Measurements from ENCODE around the gene POLR3E. TPM values are rescaled to one million over a fixed set of nuclear protein-coding genes. Genes with fewer than 3 reads are reported as not detected.
A peak's percentile ranks its signal among the peaks of the same experiment; 100 is the strongest.
"Not testable (repeated sequence)": the region's sequence is repeated elsewhere in the genome, so short reads cannot be mapped to it uniquely, and the experiment has no call there.

POLR3E gene
- total RNA-seq, 1 donor: 61.7 TPM

DNA sequence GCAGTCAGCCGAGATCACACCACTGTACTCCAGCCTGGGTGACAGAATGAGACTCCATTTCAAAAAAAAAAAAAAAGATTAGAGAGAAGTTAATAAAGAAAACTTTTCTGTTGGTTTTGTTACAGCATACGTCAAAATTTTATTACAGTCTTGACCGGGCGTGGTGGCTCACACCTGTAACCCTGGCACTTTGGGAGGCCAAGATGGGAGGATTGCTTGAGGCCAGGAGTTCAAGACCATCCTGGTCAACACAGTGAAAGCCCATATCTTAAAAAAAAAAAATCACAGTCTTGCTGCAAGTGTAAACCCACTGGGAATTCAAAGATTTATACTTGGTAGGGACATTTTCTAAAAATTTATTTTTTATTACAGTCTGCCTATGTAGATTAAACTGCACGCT is 6.2 kb upstream of the POLR3E start:
- no peak for DNase-seq (ENCODE audit: low read depth in 2 of 3, low spot score in 2 of 3)

DNA sequence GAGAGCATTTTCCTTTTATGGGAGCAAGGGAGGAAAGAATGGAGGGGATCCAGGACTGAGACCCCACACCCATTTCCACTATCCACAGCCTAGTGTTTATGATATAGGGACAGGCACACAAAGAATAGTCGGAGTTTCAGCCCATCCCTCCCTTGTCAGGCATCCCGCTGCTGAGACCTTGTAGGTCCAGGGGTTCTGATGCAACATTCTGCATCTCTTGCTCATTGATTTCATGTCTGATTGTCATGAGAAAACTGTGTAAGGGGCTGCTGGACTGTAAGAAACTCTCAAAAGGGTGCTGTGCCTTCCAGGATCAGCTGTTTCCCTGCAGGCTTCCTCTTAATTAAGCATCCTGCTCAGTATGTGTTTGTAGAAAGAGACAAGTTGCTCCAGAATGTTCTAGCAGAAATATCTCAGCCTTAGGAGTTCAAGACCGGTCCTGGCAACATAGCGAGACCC is 5.3 kb upstream of the POLR3E start:
- no peak for DNase-seq (ENCODE audit: low read depth in 2 of 3, low spot score in 2 of 3)

DNA sequence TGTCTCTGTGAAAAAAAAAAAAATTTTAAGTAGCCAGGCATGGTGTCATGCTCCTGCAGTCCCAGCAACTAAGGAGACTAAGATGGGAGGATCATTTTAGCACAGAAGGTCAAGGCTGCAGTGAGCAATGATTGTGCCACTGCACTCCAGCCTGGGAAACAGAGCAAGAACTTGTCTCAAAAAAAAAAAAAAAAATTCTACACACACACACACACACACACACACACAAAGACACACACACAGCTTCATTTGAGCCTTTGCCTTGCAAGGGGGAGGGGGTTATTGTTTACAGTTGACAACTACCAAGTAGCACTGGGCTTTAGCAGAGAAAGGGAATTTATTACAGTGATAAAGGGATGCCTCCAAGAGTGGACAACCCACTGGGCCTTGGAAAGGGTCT is 4.9 kb upstream of the POLR3E start:
- DNase-seq (ENCODE audit: low read depth in 2 of 3, low spot score in 2 of 3): no peak

DNA sequence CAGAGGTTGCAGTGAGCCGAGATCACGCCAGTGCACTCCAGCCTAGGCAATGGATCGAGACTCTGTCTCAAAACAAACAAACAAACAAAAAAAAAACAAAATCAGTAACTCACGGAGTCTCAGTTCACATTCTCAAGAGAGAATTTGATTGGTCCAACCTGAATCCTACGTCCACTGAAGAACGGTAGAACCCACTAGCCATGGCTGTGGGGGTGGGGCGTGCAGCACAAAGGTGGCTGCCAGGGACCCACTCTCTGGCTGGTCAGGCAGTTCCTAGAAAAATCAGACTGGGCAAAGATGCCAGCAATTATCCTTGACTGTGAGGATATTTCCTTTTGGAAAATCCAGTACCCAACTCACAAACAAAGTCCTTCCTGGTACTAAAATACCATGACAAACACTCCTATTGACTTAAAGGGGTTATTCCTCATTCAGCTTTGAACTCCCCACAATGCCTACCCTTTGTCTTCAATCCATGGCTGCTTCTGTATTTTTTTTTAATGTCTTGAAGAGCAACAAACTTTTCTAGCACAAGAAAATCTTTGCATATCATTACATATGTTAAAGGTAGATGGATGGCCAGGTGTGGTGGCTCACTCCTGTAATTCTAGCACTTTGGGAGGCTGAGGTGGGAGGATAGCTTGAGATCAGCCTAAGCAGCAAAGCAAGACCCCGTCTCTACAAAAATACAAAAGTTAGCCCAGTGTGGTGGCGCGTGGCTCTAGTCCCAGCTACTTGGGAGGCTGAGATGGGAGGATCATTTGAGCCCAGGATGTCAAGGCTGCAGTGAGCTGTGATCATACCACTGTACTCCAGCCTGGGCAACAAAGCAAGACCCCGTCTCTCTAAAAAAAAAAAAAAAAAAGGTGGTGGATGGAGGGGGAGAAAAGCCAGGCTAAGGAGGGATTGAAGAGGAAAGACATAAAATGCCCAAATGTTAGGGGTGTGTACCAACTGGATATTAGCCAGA is 3.8 kb upstream of the POLR3E start:
- no peak for DNase-seq (ENCODE audit: low read depth in 2 of 3, low spot score in 2 of 3)

DNA sequence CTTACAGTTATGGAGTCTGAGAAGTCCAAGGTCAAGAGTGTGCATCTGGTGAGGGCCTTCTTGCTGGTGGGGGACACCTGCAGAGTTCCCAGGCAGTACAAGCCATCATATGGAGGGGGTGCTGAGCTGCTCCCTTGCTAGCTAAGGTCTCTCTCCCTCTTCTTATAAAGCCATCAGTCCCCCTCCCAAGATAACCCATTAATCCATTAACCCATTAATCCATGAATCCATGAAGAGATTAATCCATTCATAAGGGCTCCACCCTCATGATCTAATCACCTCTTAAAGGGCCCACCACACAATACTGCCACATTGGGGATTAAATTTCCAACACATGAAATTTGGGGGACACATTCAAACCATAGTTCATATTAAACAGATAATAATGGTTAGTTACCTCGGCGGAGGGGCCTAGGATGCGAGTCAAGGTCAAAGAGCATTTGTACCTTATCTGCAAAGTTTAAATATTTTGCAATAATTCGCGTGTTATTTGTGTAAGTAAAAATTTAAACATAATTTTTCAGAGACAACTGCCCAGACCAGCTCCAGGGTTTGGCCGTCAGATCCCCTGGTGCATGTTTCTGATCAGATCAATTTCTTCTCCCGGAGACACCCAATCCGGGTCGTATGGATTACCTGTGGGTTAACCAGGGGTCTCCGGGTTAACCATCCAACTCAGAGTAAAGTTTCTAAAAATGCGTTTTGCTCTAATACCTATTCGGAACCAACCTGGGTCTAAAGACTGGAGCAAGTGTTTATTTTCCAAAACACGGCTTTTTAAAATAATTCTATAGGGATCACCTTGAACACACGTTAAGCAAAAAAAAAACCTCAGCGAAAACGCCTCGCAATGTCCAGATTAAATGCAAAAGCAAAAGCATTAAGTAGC is 740 bp upstream of the POLR3E start:
- peak in 1 of 3 donors; percentile 18 for DNase-seq (ENCODE audit: low read depth in 2 of 3, low spot score in 2 of 3)

DNA sequence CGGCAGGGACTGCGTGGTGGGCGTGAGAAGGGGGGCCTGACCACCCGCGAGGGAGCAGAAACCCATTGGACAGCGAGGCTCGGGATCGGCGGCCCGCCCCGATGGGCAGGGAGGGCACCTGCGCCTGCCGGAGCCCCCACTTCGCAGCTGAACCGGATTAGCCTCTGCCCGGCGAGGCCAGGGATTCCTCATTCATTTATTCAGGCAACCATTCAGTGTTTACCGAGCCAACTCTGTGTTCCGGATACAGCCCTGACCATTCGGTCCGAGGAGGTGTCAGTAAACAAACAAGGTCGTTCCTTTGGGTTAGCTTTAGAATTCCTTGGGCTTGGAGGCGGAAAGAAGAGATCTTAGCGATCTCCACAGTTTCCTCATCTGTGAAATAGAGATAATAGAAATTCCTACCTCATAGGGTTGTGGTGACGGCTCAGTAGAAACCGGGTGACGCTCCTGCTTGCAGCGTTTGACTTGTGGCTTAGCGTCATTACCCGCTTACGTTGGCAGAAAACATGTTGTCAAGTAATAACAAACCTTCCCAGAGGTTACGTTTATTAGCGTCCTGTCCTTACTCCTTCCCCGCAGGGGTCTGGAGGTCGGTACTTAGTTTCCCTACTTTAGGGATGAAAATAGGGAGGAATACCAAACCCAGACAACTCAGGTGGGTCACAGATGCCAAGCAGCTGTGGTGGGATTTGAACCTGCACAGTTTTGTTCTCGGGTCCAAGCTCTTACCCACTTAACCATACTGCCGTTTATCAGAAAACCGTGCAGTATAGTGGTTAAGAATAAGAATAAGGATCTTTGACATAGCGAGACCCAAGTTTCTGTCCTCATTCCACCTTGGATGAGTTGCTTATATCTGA is 893 bp downstream of the POLR3E start:
- DNase-seq (ENCODE audit: low read depth in 2 of 3, low spot score in 2 of 3): peak; percentile 59 to 96 (median 84)

DNA sequence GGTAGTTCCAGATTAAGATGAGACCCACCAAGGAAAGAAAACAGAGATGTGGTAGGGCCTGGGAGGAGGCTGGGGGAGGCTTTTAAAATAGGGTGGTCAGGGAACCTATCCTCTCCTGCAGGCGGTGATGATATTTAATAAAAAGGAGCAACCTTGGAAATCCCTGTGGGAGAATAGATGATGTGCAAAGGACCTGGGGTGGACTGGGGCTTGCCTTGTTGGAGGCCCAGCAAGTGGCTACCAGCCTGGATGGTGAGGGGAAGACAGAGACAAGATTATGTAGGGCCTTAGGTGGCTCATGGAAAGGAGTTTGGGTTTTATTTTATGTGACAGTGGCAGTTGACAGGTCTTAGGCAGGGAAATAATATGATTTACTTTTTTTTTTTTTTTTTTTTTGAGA is 1.8 kb downstream of the POLR3E start:
- no peak for DNase-seq (ENCODE audit: low read depth in 2 of 3, low spot score in 2 of 3)

DNA sequence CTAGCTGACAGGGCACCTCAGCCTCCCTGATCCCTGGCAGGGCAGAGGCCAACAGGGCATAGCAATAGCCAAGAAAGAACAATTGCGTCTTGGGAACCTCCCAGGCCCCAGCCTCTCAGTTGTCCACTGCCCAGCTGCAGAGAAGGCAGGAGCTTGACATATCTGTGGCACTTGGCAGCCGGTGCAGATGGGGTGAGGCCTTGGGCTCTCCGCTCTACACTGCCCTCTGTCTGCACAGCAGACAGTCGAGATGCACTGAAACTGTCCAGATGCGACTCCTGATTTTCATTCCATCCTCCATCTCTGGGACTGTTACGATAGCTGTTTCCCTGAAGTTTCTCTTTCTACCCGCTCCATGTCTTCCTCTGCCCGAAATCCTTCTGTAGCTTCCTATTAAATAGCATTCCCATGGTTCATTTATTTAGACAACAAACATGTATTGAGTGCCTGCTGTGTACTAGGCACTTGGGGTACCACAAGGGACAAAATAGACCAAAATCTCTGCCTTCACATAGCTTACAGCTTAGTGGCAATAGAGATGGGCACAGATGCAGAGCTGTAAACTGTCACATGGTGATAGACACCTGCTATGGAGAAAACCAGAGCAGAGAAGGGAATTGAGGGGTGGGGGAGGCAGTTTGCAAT is 3.3 kb downstream of the POLR3E start:
- peak in 2 of 3 donors; percentile 30 to 57 for DNase-seq (ENCODE audit: low read depth in 2 of 3, low spot score in 2 of 3)

DNA sequence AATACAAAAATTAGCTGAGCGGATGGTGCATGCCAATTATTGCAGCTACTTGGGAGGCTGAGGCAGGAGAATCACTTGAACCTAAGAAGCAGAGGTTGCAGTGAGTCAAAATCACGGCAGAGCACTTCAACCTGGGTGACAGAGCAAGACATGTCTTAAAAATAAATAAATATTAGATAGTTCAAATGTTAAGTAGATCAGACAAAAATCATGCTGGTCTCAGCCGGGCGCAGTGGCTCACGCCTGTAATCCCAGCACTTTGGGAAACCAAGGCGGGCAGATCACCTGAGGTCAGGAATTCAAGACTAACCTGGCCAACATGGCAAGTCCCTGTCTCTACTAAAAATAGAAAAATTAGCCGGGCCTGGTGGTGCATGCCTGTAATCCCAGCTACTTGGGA is 4.2 kb downstream of the POLR3E start:
- not testable (repeated sequence) for DNase-seq (ENCODE audit: low read depth in 2 of 3, low spot score in 2 of 3)

DNA sequence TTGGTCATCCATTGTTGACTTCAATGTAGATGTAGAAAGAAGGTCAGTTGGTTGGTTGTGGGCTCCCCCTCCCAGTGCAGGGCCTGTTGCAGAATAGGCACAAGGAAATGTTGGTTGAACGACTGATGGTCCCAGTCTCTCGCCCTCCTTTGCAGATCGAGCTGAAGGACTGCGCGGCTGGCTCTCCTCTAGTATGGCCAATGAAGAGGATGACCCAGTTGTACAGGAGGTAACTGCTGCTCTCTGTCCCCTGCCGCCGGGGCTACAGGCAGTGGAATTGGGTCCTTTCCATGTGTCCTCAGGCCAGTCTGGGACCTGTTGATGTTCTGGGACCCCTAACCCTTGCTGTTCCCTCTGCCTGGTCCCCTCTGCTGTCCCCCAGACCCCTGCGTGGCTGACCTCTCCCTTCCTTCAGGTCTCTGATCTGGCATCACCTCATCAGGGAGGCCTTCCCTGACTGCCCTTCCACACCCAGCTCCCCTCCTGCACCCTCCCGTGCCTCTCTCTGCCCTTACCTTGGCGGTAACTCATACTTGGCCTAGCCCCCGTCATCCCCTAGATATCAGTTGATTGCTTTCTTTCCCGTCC is 5.7 kb downstream of the POLR3E start:
- no peak for DNase-seq (ENCODE audit: low read depth in 2 of 3, low spot score in 2 of 3)

DNA sequence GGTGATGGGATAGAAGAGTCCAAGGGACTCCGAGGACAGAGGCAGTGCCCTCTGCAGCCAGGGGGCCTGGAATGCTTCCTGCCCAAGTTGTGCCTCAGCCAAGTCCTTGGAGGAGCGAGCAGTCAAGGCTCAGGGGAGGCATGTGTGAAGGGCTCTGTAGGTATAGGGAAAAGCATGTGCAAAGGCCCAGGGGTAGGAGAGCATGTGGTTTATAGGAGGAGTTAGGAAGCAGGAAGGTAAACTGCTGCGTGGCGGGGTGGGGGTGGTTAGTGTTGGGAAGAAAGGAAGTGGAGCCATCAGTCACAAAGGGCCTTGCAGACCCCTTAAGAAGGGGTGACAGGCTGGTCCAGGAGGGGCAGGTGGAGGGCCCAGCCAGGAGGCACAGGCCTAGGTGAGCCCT is 7.2 kb downstream of the POLR3E start:
- no peak for DNase-seq (ENCODE audit: low read depth in 2 of 3, low spot score in 2 of 3)

DNA sequence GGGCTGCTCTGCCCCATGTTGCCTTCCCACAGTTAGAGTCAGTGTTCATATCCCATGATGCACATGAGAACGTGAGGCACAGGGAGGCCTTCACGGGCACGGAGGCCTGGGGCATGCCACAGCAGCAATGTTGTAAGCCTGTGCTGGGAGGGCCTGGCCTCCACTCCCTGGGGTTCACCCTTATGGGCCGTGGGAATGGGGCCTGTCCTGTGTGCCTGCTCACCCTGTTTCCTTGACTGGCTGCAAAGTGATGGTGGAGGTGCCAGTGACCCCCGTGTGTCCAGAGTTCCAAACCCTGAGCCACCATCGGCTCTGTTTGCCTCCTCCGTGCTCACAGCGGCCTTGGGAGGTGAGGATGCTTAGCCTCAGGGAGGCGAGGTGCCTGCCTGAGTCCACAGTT is 9.6 kb downstream of the POLR3E start:
- no peak for DNase-seq (ENCODE audit: low read depth in 2 of 3, low spot score in 2 of 3)

DNA sequence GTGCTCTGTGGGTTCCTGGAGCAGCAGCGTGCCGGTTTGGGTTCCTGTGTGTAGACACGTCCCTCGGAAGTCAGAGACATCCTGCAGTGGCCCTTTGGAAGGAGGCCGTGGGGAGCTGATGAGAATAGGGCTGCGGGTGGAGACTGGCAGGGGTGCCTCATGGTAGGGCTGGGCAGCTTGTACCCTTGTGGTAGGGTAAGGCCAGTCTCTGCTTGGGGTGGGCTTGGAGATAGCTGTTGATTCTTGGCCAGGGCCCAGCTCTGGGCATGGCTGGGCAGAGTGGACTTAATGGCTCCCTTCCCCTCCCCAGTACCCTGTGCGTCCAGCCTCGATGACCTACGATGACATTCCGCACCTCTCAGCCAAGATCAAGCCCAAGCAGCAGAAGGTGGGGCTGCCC is 10.6 kb downstream of the POLR3E start:
- DNase-seq (ENCODE audit: low read depth in 2 of 3, low spot score in 2 of 3): no peak

DNA sequence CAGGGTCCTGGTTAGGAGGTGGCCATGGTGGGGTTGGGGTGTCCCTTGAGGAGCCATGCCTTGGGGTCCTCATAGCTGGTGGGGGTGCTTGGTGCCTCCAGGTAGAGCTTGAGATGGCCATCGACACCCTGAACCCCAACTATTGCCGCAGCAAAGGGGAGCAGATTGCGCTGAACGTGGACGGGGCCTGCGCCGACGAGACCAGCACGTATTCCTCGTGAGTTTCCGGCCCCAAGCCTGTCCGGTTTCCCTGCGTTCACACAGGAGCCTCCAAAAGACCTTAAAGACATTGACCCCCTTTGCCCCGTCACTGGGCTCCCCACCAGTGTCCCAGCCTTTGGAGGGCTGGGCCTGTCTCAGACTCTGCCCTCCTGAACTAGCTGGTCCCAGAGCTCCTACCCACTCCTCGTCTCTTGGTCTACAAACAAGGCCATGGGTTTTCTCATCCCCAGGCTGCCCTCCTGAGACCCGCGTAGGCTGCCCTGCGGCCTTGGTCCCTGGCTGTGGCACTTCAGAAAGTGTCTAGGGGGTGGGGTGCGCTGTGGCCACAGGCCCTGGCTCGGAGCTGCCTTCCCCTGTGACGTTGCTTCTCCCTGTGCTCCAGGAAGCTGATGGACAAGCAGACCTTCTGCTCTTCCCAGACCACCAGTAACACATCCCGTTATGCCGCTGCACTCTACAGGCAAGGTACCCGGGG is 11.8 kb downstream of the POLR3E start:
- no peak for DNase-seq (ENCODE audit: low read depth in 2 of 3, low spot score in 2 of 3)

DNA sequence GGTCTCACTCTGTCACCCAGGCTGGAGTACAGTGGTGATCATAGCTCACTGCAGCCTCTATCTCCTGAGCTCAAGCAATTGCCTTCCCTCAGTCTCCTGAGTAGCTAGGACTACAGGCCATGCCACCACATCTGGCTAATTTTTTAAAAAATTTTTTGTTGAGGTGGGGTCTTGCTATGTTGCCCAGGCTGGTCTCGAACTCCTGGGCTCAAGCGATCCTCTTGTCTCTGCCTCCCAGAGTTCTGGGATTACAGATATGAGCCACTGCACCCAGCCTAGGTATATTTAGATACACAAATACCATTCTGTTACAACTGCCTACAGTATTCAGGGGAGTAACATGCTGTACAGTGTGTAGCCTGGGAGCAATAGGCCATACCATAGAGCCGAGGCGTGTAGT is 14.3 kb downstream of the POLR3E start:
- no peak for DNase-seq (ENCODE audit: low read depth in 2 of 3, low spot score in 2 of 3)

DNA sequence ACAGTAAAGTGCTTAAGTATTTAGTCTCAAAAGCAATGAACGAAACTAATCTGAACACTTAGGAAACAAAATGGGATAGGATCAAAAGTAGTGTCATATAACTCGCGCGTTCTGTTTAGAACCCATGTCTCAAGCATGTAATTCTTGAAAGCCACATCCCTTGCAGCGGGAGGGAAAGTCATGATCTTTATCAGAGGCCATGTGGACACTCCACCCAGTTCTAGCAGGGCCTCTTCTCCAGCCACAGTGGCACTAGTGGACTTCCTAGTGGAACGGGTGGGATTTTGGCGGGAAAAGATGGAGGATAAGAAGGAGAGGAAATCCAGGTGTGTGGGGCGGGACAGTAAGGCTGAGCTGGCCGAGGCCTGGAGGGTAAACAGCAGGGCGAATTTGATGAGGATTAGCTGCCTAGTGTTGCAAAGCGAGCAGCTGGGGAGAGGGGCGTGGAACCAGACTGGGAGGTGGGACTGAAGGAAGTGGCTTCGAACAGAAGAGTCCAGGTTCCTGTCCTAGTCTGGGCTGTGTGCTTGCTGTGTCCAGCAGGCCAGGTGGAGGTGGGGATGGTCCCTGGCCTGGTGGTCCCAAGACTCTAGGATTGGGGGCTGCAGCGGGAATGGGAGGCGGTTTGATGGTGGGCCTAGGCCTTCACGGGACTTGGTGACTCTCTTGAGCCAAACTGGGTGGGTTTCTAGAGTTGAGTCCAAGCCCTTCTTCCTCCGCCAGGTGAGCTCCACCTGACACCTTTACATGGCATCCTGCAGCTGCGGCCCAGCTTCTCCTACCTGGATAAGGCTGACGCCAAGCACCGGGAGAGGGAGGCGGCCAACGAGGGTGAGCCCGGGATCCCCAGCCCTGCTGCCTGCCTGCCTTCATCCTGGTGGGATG is 15.9 kb downstream of the POLR3E start:
- no peak for DNase-seq (ENCODE audit: low read depth in 2 of 3, low spot score in 2 of 3)

DNA sequence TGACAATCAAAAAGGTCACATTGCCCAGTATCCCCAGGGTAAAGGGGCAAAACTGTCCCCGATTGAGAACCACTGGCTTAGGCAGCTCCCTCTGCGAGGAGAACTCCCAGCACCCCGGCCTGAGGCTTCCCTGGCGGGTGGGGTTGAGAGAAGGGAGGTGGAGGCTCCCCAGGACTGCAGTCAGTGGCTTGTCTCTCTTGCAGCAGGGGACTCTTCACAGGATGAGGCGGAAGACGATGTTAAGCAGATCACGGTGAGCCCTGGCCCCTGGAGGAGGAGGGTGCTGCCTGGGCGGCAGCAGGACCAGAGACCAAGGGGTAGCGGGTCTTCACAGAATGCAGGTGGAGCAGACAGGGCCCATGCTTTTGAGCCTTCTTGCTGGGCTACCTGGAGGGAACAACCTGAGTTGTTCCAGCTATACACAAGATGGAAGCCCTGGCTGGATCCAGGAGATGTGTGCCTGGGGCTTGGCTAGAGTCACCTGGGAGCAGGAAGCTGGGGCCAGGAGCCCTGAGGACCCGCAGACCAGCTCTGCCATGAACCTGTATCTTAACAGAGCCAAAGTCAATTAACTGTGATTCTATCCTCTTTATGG is 16.8 kb downstream of the POLR3E start:
- DNase-seq (ENCODE audit: low read depth in 2 of 3, low spot score in 2 of 3): no peak

All from hematopoietic multipotent progenitor cell (in vitro differentiated cells).